ENCODE data around the gene SLC12A9.

DNA sequence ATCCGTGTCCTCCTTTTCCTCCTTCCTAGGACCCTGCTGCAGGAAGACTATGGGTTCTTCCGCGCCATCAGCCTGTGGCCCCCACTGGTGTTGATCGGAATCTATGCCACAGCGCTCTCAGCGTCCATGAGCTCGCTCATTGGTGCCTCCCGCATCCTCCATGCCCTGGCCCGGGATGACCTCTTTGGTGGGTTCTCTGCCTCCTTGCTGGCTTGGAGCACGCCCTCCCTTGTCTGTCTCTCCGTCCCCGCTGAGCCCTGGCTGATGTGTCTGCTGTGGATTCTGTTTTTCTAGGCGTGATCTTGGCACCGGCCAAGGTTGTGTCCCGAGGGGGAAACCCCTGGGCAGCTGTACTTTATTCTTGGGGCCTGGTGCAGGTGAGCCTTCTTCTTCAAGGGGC lies 7.3 kb downstream of the SLC12A9 start:
- TF ChIP-seq, protein P1, sequence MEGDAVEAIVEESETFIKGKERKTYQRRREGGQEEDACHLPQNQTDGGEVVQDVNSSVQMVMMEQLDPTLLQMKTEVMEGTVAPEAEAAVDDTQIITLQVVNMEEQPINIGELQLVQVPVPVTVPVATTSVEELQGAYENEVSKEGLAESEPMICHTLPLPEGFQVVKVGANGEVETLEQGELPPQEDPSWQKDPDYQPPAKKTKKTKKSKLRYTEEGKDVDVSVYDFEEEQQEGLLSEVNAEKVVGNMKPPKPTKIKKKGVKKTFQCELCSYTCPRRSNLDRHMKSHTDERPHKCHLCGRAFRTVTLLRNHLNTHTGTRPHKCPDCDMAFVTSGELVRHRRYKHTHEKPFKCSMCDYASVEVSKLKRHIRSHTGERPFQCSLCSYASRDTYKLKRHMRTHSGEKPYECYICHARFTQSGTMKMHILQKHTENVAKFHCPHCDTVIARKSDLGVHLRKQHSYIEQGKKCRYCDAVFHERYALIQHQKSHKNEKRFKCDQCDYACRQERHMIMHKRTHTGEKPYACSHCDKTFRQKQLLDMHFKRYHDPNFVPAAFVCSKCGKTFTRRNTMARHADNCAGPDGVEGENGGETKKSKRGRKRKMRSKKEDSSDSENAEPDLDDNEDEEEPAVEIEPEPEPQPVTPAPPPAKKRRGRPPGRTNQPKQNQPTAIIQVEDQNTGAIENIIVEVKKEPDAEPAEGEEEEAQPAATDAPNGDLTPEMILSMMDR (IDR thresholded peaks at IDR 0.05; ENCODE audit: insufficient read depth, low read length), result no peak
- TF ChIP-seq POLR2AphosphoS5 (IDR thresholded peaks at IDR 0.05; ENCODE audit: low read depth), result no peak
- no peak for TF ChIP-seq GABPA (IDR thresholded peaks at IDR 0.05; ENCODE audit: low read depth)

Data from HL-60 (cell line).